ENCODE data around the gene SMPD3. TPM values are rescaled to one million over a fixed set of nuclear protein-coding genes. Genes with fewer than 3 reads are reported as not detected.

Gene SMPD3
- total and polyA plus RNA-seq, 2 experiments from 2014 or later: 0.57 to 0.83 TPM

- Histone ChIP-seq H3K4me1 (ENCODE audit: insufficient read depth) (no peaks in the 10 kb centered on the region), H4K20me1 (replicated peaks; ENCODE audit: insufficient read depth) (no peaks in the 10 kb centered on the region), H3K27me3 (ENCODE audit: insufficient read depth) (no peaks in the 10 kb centered on the region), H2AFZ (no peak overlapping the region), H3K36me3 (ENCODE audit: insufficient read depth) (no peaks in the 10 kb centered on the region), H3K27ac (ENCODE audit: low read depth) (no peak overlapping the region), H3K79me2 (replicated peaks; ENCODE audit: insufficient read depth) (no peaks in the 10 kb centered on the region), H3K4me3 (no peak overlapping the region), H3K9me2 (ENCODE audit: insufficient read depth) (no peaks in the 10 kb centered on the region), H3K4me2 (no peak overlapping the region), H3F3A (replicated peaks; ENCODE audit: low read depth) (no peaks in the 10 kb centered on the region)
- Mint-ChIP-seq H3K27ac (no peak overlapping the region), H3K4me1 (peaks cover 3% of the 10 kb centered on the region; the same call in 1 of the 3 replicates), H3K4me3 (no peak overlapping the region), H3K27me3 (ENCODE audit: insufficient read depth, low read depth, poor library complexity) (peaks cover 7% of the 10 kb centered on the region), H3K36me3 (ENCODE audit: low read depth) (no peaks in the 10 kb centered on the region), H3K9me3 (no peaks in the 10 kb centered on the region)
- DNase-seq (ENCODE audit: low spot score): no peak
- ATAC-seq: peak; percentile 53
- no peak for TF ChIP-seq POLR2AphosphoS5 (IDR thresholded peaks at IDR 0.05; ENCODE audit: low read depth)
- no peak for TF ChIP-seq STAT1 (IDR thresholded peaks at IDR 0.05; ENCODE audit: unreplicated experiment)
- TF ChIP-seq REST (IDR thresholded peaks at IDR 0.05; ENCODE audit: unreplicated experiment): no peak
- no peak for TF ChIP-seq ZNF331 (CRISPR knock-in tag; IDR thresholded peaks at IDR 0.05; ENCODE audit: low read depth)
- TF ChIP-seq EZH2 (IDR thresholded peaks at IDR 0.05; ENCODE audit: low read depth, unreplicated experiment): no peak
- TF ChIP-seq, protein P1, sequence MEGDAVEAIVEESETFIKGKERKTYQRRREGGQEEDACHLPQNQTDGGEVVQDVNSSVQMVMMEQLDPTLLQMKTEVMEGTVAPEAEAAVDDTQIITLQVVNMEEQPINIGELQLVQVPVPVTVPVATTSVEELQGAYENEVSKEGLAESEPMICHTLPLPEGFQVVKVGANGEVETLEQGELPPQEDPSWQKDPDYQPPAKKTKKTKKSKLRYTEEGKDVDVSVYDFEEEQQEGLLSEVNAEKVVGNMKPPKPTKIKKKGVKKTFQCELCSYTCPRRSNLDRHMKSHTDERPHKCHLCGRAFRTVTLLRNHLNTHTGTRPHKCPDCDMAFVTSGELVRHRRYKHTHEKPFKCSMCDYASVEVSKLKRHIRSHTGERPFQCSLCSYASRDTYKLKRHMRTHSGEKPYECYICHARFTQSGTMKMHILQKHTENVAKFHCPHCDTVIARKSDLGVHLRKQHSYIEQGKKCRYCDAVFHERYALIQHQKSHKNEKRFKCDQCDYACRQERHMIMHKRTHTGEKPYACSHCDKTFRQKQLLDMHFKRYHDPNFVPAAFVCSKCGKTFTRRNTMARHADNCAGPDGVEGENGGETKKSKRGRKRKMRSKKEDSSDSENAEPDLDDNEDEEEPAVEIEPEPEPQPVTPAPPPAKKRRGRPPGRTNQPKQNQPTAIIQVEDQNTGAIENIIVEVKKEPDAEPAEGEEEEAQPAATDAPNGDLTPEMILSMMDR (conservative IDR thresholded peaks at IDR 0.05; ENCODE audit: low read depth in 2 of 2): no peak
- TF ChIP-seq, protein P2, sequence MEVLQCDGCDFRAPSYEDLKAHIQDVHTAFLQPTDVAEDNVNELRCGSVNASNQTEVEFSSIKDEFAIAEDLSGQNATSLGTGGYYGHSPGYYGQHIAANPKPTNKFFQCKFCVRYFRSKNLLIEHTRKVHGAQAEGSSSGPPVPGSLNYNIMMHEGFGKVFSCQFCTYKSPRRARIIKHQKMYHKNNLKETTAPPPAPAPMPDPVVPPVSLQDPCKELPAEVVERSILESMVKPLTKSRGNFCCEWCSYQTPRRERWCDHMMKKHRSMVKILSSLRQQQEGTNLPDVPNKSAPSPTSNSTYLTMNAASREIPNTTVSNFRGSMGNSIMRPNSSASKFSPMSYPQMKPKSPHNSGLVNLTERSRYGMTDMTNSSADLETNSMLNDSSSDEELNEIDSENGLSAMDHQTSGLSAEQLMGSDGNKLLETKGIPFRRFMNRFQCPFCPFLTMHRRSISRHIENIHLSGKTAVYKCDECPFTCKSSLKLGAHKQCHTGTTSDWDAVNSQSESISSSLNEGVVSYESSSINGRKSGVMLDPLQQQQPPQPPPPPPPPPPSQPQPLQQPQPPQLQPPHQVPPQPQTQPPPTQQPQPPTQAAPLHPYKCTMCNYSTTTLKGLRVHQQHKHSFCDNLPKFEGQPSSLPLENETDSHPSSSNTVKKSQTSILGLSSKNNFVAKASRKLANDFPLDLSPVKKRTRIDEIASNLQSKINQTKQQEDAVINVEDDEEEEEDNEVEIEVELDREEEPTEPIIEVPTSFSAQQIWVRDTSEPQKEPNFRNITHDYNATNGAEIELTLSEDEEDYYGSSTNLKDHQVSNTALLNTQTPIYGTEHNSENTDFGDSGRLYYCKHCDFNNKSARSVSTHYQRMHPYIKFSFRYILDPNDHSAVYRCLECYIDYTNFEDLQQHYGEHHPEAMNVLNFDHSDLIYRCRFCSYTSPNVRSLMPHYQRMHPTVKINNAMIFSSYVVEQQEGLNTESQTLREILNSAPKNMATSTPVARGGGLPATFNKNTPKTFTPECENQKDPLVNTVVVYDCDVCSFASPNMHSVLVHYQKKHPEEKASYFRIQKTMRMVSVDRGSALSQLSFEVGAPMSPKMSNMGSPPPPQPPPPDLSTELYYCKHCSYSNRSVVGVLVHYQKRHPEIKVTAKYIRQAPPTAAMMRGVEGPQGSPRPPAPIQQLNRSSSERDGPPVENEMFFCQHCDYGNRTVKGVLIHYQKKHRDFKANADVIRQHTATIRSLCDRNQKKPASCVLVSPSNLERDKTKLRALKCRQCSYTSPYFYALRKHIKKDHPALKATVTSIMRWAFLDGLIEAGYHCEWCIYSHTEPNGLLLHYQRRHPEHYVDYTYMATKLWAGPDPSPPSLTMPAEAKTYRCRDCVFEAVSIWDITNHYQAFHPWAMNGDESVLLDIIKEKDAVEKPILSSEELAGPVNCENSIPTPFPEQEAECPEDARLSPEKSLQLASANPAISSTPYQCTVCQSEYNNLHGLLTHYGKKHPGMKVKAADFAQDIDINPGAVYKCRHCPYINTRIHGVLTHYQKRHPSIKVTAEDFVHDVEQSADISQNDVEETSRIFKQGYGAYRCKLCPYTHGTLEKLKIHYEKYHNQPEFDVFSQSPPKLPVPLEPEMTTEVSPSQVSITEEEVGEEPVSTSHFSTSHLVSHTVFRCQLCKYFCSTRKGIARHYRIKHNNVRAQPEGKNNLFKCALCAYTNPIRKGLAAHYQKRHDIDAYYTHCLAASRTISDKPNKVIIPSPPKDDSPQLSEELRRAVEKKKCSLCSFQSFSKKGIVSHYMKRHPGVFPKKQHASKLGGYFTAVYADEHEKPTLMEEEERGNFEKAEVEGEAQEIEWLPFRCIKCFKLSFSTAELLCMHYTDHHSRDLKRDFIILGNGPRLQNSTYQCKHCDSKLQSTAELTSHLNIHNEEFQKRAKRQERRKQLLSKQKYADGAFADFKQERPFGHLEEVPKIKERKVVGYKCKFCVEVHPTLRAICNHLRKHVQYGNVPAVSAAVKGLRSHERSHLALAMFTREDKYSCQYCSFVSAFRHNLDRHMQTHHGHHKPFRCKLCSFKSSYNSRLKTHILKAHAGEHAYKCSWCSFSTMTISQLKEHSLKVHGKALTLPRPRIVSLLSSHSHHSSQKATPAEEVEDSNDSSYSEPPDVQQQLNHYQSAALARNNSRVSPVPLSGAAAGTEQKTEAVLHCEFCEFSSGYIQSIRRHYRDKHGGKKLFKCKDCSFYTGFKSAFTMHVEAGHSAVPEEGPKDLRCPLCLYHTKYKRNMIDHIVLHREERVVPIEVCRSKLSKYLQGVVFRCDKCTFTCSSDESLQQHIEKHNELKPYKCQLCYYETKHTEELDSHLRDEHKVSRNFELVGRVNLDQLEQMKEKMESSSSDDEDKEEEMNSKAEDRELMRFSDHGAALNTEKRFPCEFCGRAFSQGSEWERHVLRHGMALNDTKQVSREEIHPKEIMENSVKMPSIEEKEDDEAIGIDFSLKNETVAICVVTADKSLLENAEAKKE (CRISPR knock-in tag; IDR thresholded peaks at IDR 0.05): no peak
- no peak for TF ChIP-seq ETS1 (IDR thresholded peaks at IDR 0.05)
- TF ChIP-seq NANOG (IDR thresholded peaks at IDR 0.05; ENCODE audit: borderline replicate concordance): no peak
- TF ChIP-seq ZNF114 (CRISPR knock-in tag; IDR thresholded peaks at IDR 0.05): no peak
- TF ChIP-seq JUNB (IDR thresholded peaks at IDR 0.05; ENCODE audit: unreplicated experiment): no peak
- TF ChIP-seq CREB1 (CRISPR knock-in tag; IDR thresholded peaks at IDR 0.05; ENCODE audit: low read depth): no peak
- TF ChIP-seq EZH2phosphoT487 (IDR thresholded peaks at IDR 0.05; ENCODE audit: unreplicated experiment): no peak
These were observed 32.0 kb downstream of the SMPD3 start for GRCh38 chr16:68416057-68417046.
